PFSK-1 (cell line): ENCODE measurements around the gene ZNF628.

Source experiments
- POLR2AphosphoS5 ChIP-seq: IDR thresholded peaks from 2 replicates; pipeline ENCODE4 v1.6.1; 2012; ENCODE audit warnings: low read depth, mild to moderate bottlenecking, control low read depth, low read length, moderate library complexity
- REST ChIP-seq, 2 experiments: IDR thresholded peaks; 2 replicates each; pipeline versions ENCODE4 v1.6.1 to v1.8.0; 2011 to 2012; ENCODE audit warnings: low read depth in 2 of 2, low read length in 2 of 2, control low read depth in 1 of 2, inconsistent platforms in 1 of 2, mild to moderate bottlenecking in 1 of 2, moderate library complexity in 1 of 2; ENCODE audit not compliant: insufficient read depth in 1 of 2
- TAF1 ChIP-seq: IDR thresholded peaks from 2 replicates; pipeline ENCODE4 v1.6.1; 2012; ENCODE audit warnings: low read length, control low read depth, borderline replicate concordance; ENCODE audit not compliant: insufficient read depth

DNA sequence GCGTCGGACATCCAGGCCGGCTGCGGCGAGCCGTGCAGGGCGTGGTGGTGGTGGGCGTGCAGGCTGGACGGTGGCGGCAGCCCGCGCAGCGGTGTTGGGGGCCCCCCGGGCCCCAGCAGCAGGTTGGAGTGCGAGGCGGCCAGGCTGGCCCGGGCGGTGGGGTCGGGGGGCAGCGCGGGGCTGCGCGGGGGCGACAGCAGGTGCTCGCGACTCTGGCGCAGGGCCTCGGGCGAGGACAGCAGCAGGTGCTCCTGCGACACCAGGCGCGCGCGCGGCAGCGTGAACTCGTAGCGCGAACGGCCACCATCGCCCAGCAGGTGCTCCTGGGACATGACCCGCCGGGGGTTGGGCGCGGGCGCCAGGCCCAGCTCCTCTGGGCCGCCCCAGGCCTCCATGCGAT lies 43.1 kb upstream of the ZNF628 start:
- TF ChIP-seq TAF1 (no peak), POLR2AphosphoS5 (no peak), REST (IDR thresholded peaks at IDR 0.05; ENCODE audit: insufficient read depth in 1 of 2, low read depth in 2 of 2, low read length in 2 of 2) (no peak)
